ENCODE results near the gene TMEM267.

- TF ChIP-seq, protein P1, sequence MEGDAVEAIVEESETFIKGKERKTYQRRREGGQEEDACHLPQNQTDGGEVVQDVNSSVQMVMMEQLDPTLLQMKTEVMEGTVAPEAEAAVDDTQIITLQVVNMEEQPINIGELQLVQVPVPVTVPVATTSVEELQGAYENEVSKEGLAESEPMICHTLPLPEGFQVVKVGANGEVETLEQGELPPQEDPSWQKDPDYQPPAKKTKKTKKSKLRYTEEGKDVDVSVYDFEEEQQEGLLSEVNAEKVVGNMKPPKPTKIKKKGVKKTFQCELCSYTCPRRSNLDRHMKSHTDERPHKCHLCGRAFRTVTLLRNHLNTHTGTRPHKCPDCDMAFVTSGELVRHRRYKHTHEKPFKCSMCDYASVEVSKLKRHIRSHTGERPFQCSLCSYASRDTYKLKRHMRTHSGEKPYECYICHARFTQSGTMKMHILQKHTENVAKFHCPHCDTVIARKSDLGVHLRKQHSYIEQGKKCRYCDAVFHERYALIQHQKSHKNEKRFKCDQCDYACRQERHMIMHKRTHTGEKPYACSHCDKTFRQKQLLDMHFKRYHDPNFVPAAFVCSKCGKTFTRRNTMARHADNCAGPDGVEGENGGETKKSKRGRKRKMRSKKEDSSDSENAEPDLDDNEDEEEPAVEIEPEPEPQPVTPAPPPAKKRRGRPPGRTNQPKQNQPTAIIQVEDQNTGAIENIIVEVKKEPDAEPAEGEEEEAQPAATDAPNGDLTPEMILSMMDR (IDR thresholded peaks at IDR 0.05; ENCODE audit: insufficient read depth, low read length): no peak
- no peak for TF ChIP-seq POLR2AphosphoS5 (IDR thresholded peaks at IDR 0.05; ENCODE audit: low read depth)
- TF ChIP-seq, protein P2, sequence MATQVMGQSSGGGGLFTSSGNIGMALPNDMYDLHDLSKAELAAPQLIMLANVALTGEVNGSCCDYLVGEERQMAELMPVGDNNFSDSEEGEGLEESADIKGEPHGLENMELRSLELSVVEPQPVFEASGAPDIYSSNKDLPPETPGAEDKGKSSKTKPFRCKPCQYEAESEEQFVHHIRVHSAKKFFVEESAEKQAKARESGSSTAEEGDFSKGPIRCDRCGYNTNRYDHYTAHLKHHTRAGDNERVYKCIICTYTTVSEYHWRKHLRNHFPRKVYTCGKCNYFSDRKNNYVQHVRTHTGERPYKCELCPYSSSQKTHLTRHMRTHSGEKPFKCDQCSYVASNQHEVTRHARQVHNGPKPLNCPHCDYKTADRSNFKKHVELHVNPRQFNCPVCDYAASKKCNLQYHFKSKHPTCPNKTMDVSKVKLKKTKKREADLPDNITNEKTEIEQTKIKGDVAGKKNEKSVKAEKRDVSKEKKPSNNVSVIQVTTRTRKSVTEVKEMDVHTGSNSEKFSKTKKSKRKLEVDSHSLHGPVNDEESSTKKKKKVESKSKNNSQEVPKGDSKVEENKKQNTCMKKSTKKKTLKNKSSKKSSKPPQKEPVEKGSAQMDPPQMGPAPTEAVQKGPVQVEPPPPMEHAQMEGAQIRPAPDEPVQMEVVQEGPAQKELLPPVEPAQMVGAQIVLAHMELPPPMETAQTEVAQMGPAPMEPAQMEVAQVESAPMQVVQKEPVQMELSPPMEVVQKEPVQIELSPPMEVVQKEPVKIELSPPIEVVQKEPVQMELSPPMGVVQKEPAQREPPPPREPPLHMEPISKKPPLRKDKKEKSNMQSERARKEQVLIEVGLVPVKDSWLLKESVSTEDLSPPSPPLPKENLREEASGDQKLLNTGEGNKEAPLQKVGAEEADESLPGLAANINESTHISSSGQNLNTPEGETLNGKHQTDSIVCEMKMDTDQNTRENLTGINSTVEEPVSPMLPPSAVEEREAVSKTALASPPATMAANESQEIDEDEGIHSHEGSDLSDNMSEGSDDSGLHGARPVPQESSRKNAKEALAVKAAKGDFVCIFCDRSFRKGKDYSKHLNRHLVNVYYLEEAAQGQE (IDR thresholded peaks at IDR 0.05; ENCODE audit: insufficient replicate concordance, low read depth): no peak
- TF ChIP-seq SPI1 (IDR thresholded peaks at IDR 0.05; ENCODE audit: borderline replicate concordance, low read depth): no peak
- no peak for TF ChIP-seq GABPA (IDR thresholded peaks at IDR 0.05; ENCODE audit: low read depth)
Measured at GRCh38 chr5:43429706-43430105, 54.0 kb downstream of the TMEM267 start.
